Mesendoderm (in vitro differentiated cells): ENCODE measurements around the gene PSD2.
"Not testable (repeated sequence)": the region's sequence is repeated elsewhere in the genome, so short reads cannot be mapped to it uniquely, and the experiment has no call there.

Experiments
- DNase-seq: peaks from one replicate; pipeline ENCODE4 v3.0.0; 2013
- H2AK5ac ChIP-seq: 2 replicates; pipeline ENCODE4 v1.6.1; 2013; ENCODE audit warnings: low read length, inconsistent platforms
- H2BK120ac ChIP-seq: 2 replicates; pipeline ENCODE4 v1.6.1; 2013; ENCODE audit warnings: low read depth, mild to moderate bottlenecking, low read length, moderate library complexity, mixed read lengths
- H2BK15ac ChIP-seq: replicated peaks from 2 replicates; pipeline ENCODE4 v1.6.1; 2013; ENCODE audit warnings: low read depth, mild to moderate bottlenecking, moderate library complexity
- H2BK5ac ChIP-seq: 2 replicates; pipeline ENCODE4 v1.6.1; 2013; ENCODE audit warnings: low read length, inconsistent platforms
- H3K18ac ChIP-seq: 2 replicates; pipeline ENCODE4 v1.6.1; 2013; ENCODE audit warnings: mild to moderate bottlenecking, low read length, mixed read lengths
- H3K23ac ChIP-seq: one replicate; pipeline ENCODE4 v1.6.1; 2013; ENCODE audit warnings: low read length
- H3K27ac ChIP-seq: 2 replicates; pipeline ENCODE4 v1.5.1; 2013; ENCODE audit warnings: low read depth, mild to moderate bottlenecking, inconsistent platforms, low read length, moderate library complexity
- H3K27me3 ChIP-seq: 2 replicates; pipeline ENCODE4 v1.6.1; 2013; ENCODE audit warnings: low read length, control low read depth, mild to moderate bottlenecking, inconsistent platforms; ENCODE audit not compliant: insufficient read depth, poor library complexity
- H3K36me3 ChIP-seq: 2 replicates; pipeline ENCODE4 v1.6.1; 2013; ENCODE audit warnings: low read length, inconsistent platforms; ENCODE audit not compliant: control insufficient read depth, insufficient read depth
- H3K4ac ChIP-seq: one replicate; pipeline ENCODE4 v1.6.1; 2013; ENCODE audit warnings: low read depth, mild to moderate bottlenecking, low read length, moderate library complexity
- H3K4me1 ChIP-seq: 2 replicates; pipeline ENCODE4 v1.6.1; 2013; ENCODE audit warnings: low read depth, low read length, inconsistent platforms; ENCODE audit not compliant: control insufficient read depth
- H3K4me2 ChIP-seq: 2 replicates; pipeline ENCODE4 v1.6.1; 2013; ENCODE audit warnings: low read length
- H3K4me3 ChIP-seq: 2 replicates; pipeline ENCODE4 v1.5.1; 2013; ENCODE audit warnings: mild to moderate bottlenecking, low read length
- H3K56ac ChIP-seq: one replicate; pipeline ENCODE4 v1.6.1; 2013; ENCODE audit warnings: low read length
- H3K79me1 ChIP-seq: 2 replicates; pipeline ENCODE4 v1.6.1; 2013; ENCODE audit warnings: low read length, inconsistent platforms
- H3K79me2 ChIP-seq: 2 replicates; pipeline ENCODE4 v1.6.1; 2013; ENCODE audit warnings: mild to moderate bottlenecking, low read length; ENCODE audit not compliant: control insufficient read depth, insufficient read depth
- H3K9ac ChIP-seq: 2 replicates; pipeline ENCODE4 v1.6.1; 2013; ENCODE audit warnings: low read length, inconsistent platforms
- H4K5ac ChIP-seq: one replicate; pipeline ENCODE4 v1.6.1; 2013; ENCODE audit warnings: low read length
- H4K8ac ChIP-seq: one replicate; pipeline ENCODE4 v1.6.1; 2013; ENCODE audit warnings: low read depth, mild to moderate bottlenecking, control low read depth, low read length, moderate library complexity
- WGBS: extraction: QIAGEN DNeasy Blood & Tissue Kit; methylation state at CpG from one replicate; pipeline ENCODE4 v1.1.7; 2013; ENCODE audit warnings: low lambda C conversion rate, missing lambda C conversion rate; ENCODE audit not compliant: insufficient coverage; ENCODE audit errors: extremely low coverage; 5-methylcytosine and 5-hydroxymethylcytosine counted together

PSD2 gene

GRCh38 chr5:139789845-139790189, 5.8 kb upstream of the PSD2 start:
- Histone ChIP-seq H3K79me2 (no peaks in the 10 kb centered on the region), H3K4ac (no peak overlapping the region), H4K8ac (no peak overlapping the region), H3K4me2 (no peak overlapping the region), H3K79me1 (no peaks in the 10 kb centered on the region), H3K27ac (no peak overlapping the region), H3K4me3 (no peak overlapping the region), H3K36me3 (no peaks in the 10 kb centered on the region), H4K5ac (no peak overlapping the region), H2BK120ac (no peak overlapping the region), H2BK5ac (no peak overlapping the region), H3K9ac (no peak overlapping the region), H2BK15ac (no peak overlapping the region), H2AK5ac (no peak overlapping the region), H3K18ac (no peak overlapping the region), H3K4me1 (no peaks in the 10 kb centered on the region), H3K23ac (no peak overlapping the region), H3K56ac (no peak overlapping the region), H3K27me3 (peaks cover 19% of the 10 kb centered on the region)
- no peak for DNase-seq
- no CpG with 5 or more reads among the region's 12 CpGs for WGBS

- no peak overlapping the region for H2BK120ac ChIP-seq
Observed at GRCh38 chr5:139792218-139792617, 3.4 kb upstream of the PSD2 start.

GRCh38 chr5:139792655-139793054, 3.0 kb upstream of the PSD2 start:
- H2AK5ac ChIP-seq, H3K27ac ChIP-seq, H4K5ac ChIP-seq, H2BK5ac ChIP-seq, H2BK120ac ChIP-seq, H3K4me3 ChIP-seq, H3K79me1 ChIP-seq, DNase-seq, H4K8ac ChIP-seq, H3K9ac ChIP-seq, H3K4me1 ChIP-seq, H3K36me3 ChIP-seq, H3K4ac ChIP-seq, H3K56ac ChIP-seq, H3K4me2 ChIP-seq, H3K79me2 ChIP-seq, H3K18ac ChIP-seq, H3K23ac ChIP-seq, H2BK15ac ChIP-seq: not testable (repeated sequence)
- H3K27me3 ChIP-seq, result peaks cover 45% of the 10 kb centered on the region
- WGBS, result no CpG with 5 or more reads among the region's 2 CpGs

More at GRCh38 chr5:139792218-139792617, 3.4 kb upstream of the PSD2 start:
- H4K8ac ChIP-seq, result no peak overlapping the region
- no peak overlapping the region for H2AK5ac ChIP-seq
- no peak overlapping the region for H3K4ac ChIP-seq
- H3K56ac ChIP-seq, result no peak overlapping the region
- no peak overlapping the region for H3K4me2 ChIP-seq
- H3K4me3 ChIP-seq, result no peak overlapping the region
- DNase-seq, result no peak
- no peaks in the 10 kb centered on the region for H3K79me2 ChIP-seq
- WGBS, result no CpG with 5 or more reads among the region's 2 CpGs
- H3K27me3 ChIP-seq, result peaks cover 41% of the 10 kb centered on the region
- H3K18ac ChIP-seq, result no peak overlapping the region
- H4K5ac ChIP-seq, result no peak overlapping the region
- H2BK15ac ChIP-seq, result no peak overlapping the region
- H3K27ac ChIP-seq, result no peak overlapping the region
- no peak overlapping the region for H3K9ac ChIP-seq
- no peaks in the 10 kb centered on the region for H3K79me1 ChIP-seq
- no peak overlapping the region for H3K23ac ChIP-seq
- no peak overlapping the region for H2BK5ac ChIP-seq
- no peaks in the 10 kb centered on the region for H3K36me3 ChIP-seq
- no peaks in the 10 kb centered on the region for H3K4me1 ChIP-seq

- Histone ChIP-seq H3K4ac (no peak overlapping the region), H2BK5ac (no peak overlapping the region), H3K27ac (no peak overlapping the region), H3K4me1 (no peaks in the 10 kb centered on the region), H2BK15ac (no peak overlapping the region), H4K5ac (no peak overlapping the region), H3K18ac (no peak overlapping the region), H3K27me3 (peaks cover 50% of the 10 kb centered on the region), H3K56ac (no peak overlapping the region), H3K4me2 (no peak overlapping the region), H4K8ac (no peak overlapping the region), H2AK5ac (no peak overlapping the region), H3K4me3 (no peak overlapping the region), H3K23ac (no peak overlapping the region), H3K9ac (no peak overlapping the region), H2BK120ac (no peak overlapping the region), H3K36me3 (no peaks in the 10 kb centered on the region), H3K79me2 (no peaks in the 10 kb centered on the region), H3K79me1 (no peaks in the 10 kb centered on the region)
- no CpG with 5 or more reads among the region's 6 CpGs for WGBS
- DNase-seq, result no peak
Observed at GRCh38 chr5:139794067-139794846, 1.4 kb upstream of the PSD2 start.

- no peak overlapping the region for H3K23ac ChIP-seq
- H3K18ac ChIP-seq, result no peak overlapping the region
- no peak overlapping the region for H3K56ac ChIP-seq
- no peaks in the 10 kb centered on the region for H3K79me2 ChIP-seq
- H2AK5ac ChIP-seq, result no peak overlapping the region
- H3K79me1 ChIP-seq, result no peaks in the 10 kb centered on the region
- H3K9ac ChIP-seq, result no peak overlapping the region
- DNase-seq, result no peak
- H3K36me3 ChIP-seq, result no peaks in the 10 kb centered on the region
- no peak overlapping the region for H3K4ac ChIP-seq
- no peak overlapping the region for H2BK15ac ChIP-seq
- H3K4me1 ChIP-seq, result no peaks in the 10 kb centered on the region
- no peak overlapping the region for H3K27ac ChIP-seq
- H3K4me2 ChIP-seq, result no peak overlapping the region
- no peak overlapping the region for H4K8ac ChIP-seq
- H2BK5ac ChIP-seq, result no peak overlapping the region
- H3K4me3 ChIP-seq, result no peak overlapping the region
- WGBS, result no CpG with 5 or more reads among the region's 47 CpGs
- no peak overlapping the region for H4K5ac ChIP-seq
- no peak overlapping the region for H2BK120ac ChIP-seq
- peaks cover 50% of the 10 kb centered on the region for H3K27me3 ChIP-seq
Observed at GRCh38 chr5:139796061-139796806, 626 bp downstream of the PSD2 start.
